ENCODE results near the gene TBX3. TPM values are rescaled to one million over a fixed set of nuclear protein-coding genes. Genes with fewer than 3 reads are reported as not detected.

Gene TBX3
- total RNA-seq, 2 experiments from 2014 or later = not detected

DNA sequence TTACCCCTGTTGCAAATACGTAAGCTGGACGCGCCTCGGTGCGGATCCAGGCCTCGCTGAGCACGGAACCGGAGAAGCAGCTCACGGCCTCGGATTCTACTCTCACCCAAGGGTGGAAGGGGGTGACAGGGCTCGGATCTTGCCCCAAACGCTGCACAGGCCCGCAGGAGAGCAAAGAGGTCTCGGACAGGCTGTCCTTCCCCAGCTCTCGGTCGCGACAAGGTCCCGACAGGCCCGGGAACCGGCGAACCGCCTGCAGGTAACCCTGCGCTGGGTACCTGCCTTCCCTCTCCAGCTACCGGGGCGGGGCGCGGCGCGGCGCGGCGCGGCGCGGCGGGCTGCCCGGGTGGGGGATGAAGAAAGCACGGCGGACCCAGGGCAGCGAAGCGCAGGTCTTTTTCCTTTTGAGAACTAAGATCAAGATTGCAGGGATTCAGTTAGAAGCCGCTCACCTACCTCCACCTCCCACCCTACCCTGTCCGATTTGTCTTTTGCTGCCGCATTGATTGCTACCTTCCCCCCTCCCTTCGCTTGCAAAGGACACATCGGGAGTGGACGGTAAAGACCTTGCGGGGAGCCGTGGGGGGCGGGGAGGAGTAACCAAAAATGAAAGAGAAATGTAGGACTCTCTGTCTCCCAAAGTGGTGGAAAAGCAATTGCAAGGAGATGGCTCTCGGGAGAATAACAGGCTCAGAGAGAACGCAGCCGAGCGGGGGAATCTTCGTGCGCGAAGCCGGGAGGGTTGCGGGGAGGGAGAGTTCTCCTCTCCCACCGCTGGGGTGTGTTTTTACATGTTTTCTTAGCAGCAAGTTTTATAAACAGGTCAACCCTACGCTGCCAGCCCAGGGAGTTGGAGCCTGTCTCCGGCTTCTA is 8.4 kb upstream of the TBX3 start:
- peaks cover 1% of the 10 kb centered on the region for H3K36me3 Mint-ChIP-seq
- H3K27me3 Mint-ChIP-seq = peaks cover 90% of the 10 kb centered on the region
- no peaks in the 10 kb centered on the region for H3K4me1 Mint-ChIP-seq
- ATAC-seq (ENCODE audit: low read depth) = no peak
- no peak overlapping the region for H3K27ac Mint-ChIP-seq
- H3K4me3 Mint-ChIP-seq = no peak overlapping the region
- no peaks in the 10 kb centered on the region for H3K9me3 Mint-ChIP-seq
- POLR2A ChIA-PET = no interaction called here
- DNase-seq = no peak

- H3K27ac Mint-ChIP-seq = no peak overlapping the region
These were observed 7.8 kb upstream of the TBX3 start for GRCh38 chr12:114691763-114692185.

DNA sequence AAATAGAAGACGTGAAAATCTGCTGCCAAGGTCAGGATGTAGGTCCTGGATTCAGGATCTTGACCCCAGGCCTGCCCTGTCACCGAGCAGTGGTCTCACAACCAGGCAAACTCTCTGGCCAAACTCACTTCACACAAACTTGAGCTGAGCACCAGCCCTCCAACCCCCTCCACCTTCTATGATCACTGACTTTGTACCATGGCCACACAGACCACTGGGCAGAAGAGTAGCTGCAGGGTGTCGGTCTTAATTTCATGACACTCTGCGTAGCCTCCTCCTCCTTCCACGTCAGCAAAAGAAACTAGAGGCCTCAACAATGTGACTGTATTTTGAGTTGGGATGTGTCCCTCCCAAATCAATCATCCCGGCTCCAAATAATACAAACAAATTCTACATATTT is 7.2 kb upstream of the TBX3 start:
- POLR2A ChIA-PET = no interaction called here
- Mint-ChIP-seq H3K27me3 (peaks cover 90% of the 10 kb centered on the region), H3K4me3 (no peak overlapping the region), H3K36me3 (peaks cover 1% of the 10 kb centered on the region), H3K9me3 (peaks cover 5% of the 10 kb centered on the region), H3K4me1 (peaks cover 3% of the 10 kb centered on the region), H3K27ac (no peak overlapping the region)
- ATAC-seq (ENCODE audit: low read depth) = no peak
- no peak for DNase-seq

More at GRCh38 chr12:114691763-114692185, 7.8 kb upstream of the TBX3 start:
- POLR2A ChIA-PET = no interaction called here
- no peaks in the 10 kb centered on the region for H3K4me1 Mint-ChIP-seq
- H3K4me3 Mint-ChIP-seq = no peak overlapping the region
- no peak for DNase-seq
- H3K9me3 Mint-ChIP-seq = peaks cover 1% of the 10 kb centered on the region
- H3K36me3 Mint-ChIP-seq = peaks cover 1% of the 10 kb centered on the region
- H3K27me3 Mint-ChIP-seq = peaks cover 90% of the 10 kb centered on the region
- no peak for ATAC-seq (ENCODE audit: low read depth)

GRCh38 chr12:114690267-114691135 is 6.5 kb upstream of the TBX3 start:
- Mint-ChIP-seq H3K9me3 (peaks cover 5% of the 10 kb centered on the region), H3K27ac (no peak overlapping the region), H3K27me3 (peaks cover 90% of the 10 kb centered on the region), H3K4me3 (no peak overlapping the region), H3K4me1 (peaks cover 5% of the 10 kb centered on the region), H3K36me3 (peaks cover 1% of the 10 kb centered on the region)
- no peak for ATAC-seq (ENCODE audit: low read depth)
- DNase-seq = no peak
- POLR2A ChIA-PET = no interaction called here

DNA sequence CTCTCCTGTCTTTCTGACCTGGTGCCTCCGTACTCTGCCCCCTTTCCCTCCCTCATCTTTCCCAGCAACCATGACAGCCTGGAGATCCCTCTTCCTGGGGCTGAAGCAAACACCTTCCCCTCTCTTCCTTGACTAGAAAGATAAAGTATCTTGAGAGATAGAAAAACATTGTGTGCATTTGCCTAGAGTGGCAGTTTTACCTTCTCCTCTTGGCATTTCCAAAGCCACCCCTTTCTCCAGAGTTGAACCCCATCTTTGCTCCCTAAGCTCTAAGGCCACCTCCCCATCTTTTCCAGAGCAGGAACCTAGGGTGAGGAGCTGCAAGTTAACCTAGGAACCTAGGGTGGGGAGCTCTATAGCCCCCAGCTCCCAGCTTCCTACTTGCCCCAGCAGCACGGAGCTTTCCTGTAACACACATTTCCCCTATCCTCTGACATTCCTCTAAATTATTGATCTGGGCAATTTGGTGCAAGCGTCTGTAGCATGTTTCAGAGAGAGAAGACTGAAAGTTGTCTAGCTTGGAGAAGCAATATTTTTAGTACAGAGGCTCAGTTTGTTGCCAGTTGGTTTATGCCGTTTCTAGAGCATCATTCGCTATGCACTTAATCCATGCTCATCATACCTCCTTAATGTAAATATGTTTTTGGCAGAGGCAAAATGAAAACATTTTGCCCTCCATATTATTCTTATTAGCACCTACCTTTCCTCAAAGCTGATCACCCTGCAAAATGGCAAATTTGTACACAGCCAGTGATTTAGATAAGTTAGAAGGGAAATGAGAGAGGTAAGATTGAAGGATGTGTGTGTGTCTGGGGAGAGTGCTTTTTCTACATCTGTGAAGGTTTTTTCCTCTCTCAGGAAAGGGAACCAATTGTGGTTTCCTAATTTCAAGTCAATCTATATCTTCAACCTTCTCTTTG is 5.4 kb upstream of the TBX3 start:
- Mint-ChIP-seq H3K4me3 (no peak overlapping the region), H3K27me3 (peaks cover 87% of the 10 kb centered on the region), H3K27ac (no peak overlapping the region), H3K9me3 (peaks cover 6% of the 10 kb centered on the region), H3K36me3 (peaks cover 2% of the 10 kb centered on the region), H3K4me1 (peaks cover 8% of the 10 kb centered on the region)
- no peak for DNase-seq
- no peak for ATAC-seq (ENCODE audit: low read depth)
- POLR2A ChIA-PET = no interaction called here

GRCh38 chr12:114688256-114688845 is 4.4 kb upstream of the TBX3 start:
- Mint-ChIP-seq H3K36me3 (peaks cover 9% of the 10 kb centered on the region), H3K27me3 (peaks cover 90% of the 10 kb centered on the region), H3K4me3 (no peak overlapping the region), H3K27ac (peak overlapping the region; percentile 67), H3K9me3 (peaks cover 7% of the 10 kb centered on the region), H3K4me1 (peaks cover 17% of the 10 kb centered on the region)
- POLR2A ChIA-PET = no interaction called here
- ATAC-seq (ENCODE audit: low read depth) (no peak), DNase-seq (no peak)

DNA sequence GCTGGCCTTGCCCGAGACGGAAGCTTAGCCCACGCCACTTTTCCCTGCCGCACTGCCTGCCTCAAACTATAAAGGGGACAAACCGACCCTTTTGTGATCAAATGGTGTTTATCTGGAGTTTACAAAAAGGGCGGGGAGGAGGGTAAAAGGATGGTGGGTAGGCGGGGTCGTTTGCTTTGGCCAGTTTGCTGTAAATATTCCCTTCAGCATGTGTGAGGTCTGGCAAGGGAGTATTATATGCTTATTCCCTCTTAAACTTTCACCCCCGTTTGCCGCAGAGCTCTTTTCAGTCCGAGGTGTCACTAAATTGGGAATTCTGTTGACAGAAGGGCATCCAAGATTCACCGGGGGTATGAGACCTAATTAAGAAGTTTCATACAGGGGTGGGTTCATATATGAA is 3.8 kb upstream of the TBX3 start:
- Mint-ChIP-seq H3K27ac (no peak overlapping the region), H3K36me3 (peaks cover 9% of the 10 kb centered on the region), H3K4me1 (peaks cover 19% of the 10 kb centered on the region), H3K27me3 (peaks cover 90% of the 10 kb centered on the region), H3K9me3 (peaks cover 7% of the 10 kb centered on the region), H3K4me3 (no peak overlapping the region)
- no peak for ATAC-seq (ENCODE audit: low read depth)
- POLR2A ChIA-PET = no interaction called here
- DNase-seq = no peak

- peaks cover 21% of the 10 kb centered on the region for H3K4me1 Mint-ChIP-seq
- peaks cover 93% of the 10 kb centered on the region for H3K27me3 Mint-ChIP-seq
- POLR2A ChIA-PET = no interaction called here
- H3K9me3 Mint-ChIP-seq = peaks cover 7% of the 10 kb centered on the region
- H3K36me3 Mint-ChIP-seq = peaks cover 9% of the 10 kb centered on the region
- no peak for DNase-seq
- ATAC-seq (ENCODE audit: low read depth) = no peak
- H3K27ac Mint-ChIP-seq = no peak overlapping the region
- H3K4me3 Mint-ChIP-seq = no peak overlapping the region
These were observed 3.0 kb upstream of the TBX3 start for GRCh38 chr12:114686773-114687500.

DNA sequence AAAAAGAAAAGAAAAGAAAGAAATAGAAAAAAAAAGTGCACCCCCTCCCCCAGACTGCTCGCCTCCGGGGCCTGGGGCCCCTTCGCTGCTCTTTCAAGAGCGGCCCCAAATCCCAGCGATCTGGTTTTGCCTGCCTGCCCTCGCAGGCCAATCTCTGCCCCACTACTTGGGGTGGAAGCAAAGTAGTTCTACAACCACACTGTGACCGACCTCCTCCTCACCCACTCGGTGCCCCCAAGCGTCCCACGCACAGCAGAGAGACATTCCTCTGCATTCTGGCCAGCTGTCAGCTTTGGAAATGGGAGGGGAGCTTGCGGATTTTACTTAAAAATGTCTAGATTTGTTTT is 2.4 kb upstream of the TBX3 start:
- no peak for ATAC-seq (ENCODE audit: low read depth)
- POLR2A ChIA-PET = no interaction called here
- peaks cover 21% of the 10 kb centered on the region for H3K4me1 Mint-ChIP-seq
- no peak overlapping the region for H3K27ac Mint-ChIP-seq
- DNase-seq = no peak
- no peak overlapping the region for H3K4me3 Mint-ChIP-seq
- peaks cover 7% of the 10 kb centered on the region for H3K9me3 Mint-ChIP-seq
- peaks cover 9% of the 10 kb centered on the region for H3K36me3 Mint-ChIP-seq
- H3K27me3 Mint-ChIP-seq = peaks cover 93% of the 10 kb centered on the region

GRCh38 chr12:114685869-114686268 is 1.9 kb upstream of the TBX3 start:
- Mint-ChIP-seq H3K9me3 (peaks cover 7% of the 10 kb centered on the region), H3K36me3 (peaks cover 9% of the 10 kb centered on the region), H3K27me3 (peaks cover 94% of the 10 kb centered on the region), H3K4me3 (no peak overlapping the region), H3K27ac (no peak overlapping the region), H3K4me1 (peaks cover 21% of the 10 kb centered on the region)
- POLR2A ChIA-PET = no interaction called here
- no peak for ATAC-seq (ENCODE audit: low read depth)
- DNase-seq = no peak

GRCh38 chr12:114685320-114685781 is 1.4 kb upstream of the TBX3 start:
- Mint-ChIP-seq H3K27me3 (peaks cover 95% of the 10 kb centered on the region), H3K9me3 (peaks cover 7% of the 10 kb centered on the region), H3K27ac (peak overlapping the region; percentile 28), H3K36me3 (peaks cover 9% of the 10 kb centered on the region), H3K4me1 (peaks cover 21% of the 10 kb centered on the region), H3K4me3 (peak overlapping the region; percentile 28)
- ATAC-seq (ENCODE audit: low read depth) (no peak), DNase-seq (no peak)
- POLR2A ChIA-PET = no interaction called here

GRCh38 chr12:114684870-114685273 is 897 bp upstream of the TBX3 start:
- Mint-ChIP-seq H3K36me3 (peaks cover 9% of the 10 kb centered on the region), H3K27me3 (peaks cover 95% of the 10 kb centered on the region), H3K27ac (peak overlapping the region; percentile 28), H3K4me3 (peak overlapping the region; percentile 28), H3K4me1 (peaks cover 21% of the 10 kb centered on the region), H3K9me3 (peaks cover 7% of the 10 kb centered on the region)
- ATAC-seq (ENCODE audit: low read depth) (no peak), DNase-seq (no peak)
- POLR2A ChIA-PET = no interaction called here

Data from activated naive CD8-positive, alpha-beta T cell treated with anti-CD3 and anti-CD28 coated beads, Interleukin-2, amount 10 ng/mL, durations not matched to agents 7 days and 5 days (primary cell).